GM18951 (cell line): ENCODE data around the gene RGS3.

Experiments used
- POLR2A ChIP-seq: IDR thresholded peaks from 4 replicates; pipeline ENCODE4 v1.6.1; 2011; ENCODE audit warnings: mild to moderate bottlenecking; ENCODE audit not compliant: insufficient read length, insufficient read depth; ENCODE audit errors: extremely low read depth
- in situ Hi-C: fragments of 300-500 bp; cut with MboI; formaldehyde crosslinking; loops from one replicate; pipeline ENCODE4 v1.12.0; 2022; ENCODE audit warnings: low sequenced_read_pairs, mixed read lengths, inconsistent platforms; ENCODE audit not compliant: unreplicated experiment

The RGS3 gene

DNA sequence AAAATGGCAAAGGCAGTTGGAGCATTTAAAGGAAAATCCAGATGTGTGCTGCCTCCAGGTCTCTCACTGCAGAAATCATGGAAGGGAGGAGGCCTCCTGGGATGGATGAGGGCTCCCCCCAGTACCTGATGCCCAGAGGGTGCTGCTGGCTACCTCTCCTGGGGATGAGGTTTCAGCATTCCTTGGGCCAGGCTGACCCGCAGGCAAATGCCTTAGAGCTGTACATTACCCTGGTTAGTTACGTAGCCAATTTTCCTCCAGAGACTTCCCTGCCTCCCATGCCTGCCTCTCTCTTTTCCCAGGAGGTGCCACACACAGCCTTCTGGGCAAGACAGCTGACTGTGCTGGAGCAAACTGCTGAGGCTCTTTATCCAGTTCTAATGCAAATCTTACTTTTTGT is 65.3 kb downstream of the RGS3 start:
- in situ Hi-C loops = no loop called here

DNA sequence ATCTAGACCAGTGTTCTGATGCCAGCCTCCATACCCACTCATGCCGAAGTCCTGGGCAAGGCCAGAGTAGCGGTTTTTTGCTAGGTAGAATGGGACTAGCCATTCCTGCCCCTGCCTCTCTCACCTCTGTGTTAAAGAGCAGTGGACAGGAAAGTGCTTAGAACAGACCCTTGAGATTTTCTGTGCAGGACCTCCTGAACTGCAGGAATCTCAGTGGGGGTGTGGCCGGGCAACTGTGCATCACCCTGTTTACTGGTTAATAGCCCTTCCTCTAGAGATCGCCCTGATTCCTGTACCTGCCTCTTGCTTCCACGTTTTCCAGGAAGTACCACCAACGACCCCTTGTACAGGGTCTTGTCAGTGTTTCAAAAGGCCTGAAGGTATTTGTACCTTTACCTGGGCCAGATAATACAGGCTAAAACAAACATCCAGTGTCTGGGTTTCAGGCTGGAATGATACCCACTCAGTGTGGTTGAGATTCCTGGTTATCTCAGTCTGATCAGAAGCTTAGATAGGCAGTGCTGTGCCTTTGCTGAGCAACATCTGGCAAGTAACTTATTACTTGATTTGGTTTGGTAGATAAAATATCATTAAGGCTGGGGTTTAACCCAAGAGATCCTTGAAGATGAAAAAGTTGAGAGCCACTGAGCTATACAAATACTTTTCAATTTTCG is 65.9 kb downstream of the RGS3 start:
- in situ Hi-C loops = no loop called here
- no peak for TF ChIP-seq POLR2A

More for the DNA sequence above, 65.3 kb downstream of the RGS3 start:
- TF ChIP-seq POLR2A = no peak

DNA sequence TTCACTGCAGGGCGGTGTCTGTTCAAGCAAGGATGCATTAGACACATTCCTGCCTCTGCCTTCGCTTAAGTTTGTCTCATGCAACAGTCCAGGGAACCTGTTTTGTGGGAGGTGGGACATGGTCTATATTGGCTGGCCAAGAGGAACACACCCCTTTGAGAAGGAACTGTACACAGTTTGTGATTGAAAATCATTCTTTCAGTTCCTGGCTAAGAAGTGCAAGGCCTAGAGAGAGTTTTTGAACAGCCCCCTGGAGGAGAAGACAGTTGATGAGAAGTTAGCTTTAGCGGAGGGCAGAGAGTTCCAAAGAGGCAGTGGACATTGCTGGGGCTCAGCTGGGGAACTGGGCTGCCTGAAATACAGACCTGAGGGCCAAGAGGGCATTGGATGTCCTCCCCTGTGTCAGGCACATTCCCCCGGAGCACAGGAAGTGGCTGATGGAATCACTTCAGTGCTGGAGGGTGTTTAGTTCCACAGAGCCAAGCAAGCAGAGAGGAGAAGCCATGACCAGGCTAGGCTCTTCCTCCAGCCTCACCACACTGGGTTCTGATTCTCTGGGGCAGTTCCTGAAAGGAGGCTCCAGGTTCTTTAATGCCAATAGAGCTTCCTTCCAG is 66.6 kb downstream of the RGS3 start:
- no peak for TF ChIP-seq POLR2A
- in situ Hi-C loops = no loop called here

DNA sequence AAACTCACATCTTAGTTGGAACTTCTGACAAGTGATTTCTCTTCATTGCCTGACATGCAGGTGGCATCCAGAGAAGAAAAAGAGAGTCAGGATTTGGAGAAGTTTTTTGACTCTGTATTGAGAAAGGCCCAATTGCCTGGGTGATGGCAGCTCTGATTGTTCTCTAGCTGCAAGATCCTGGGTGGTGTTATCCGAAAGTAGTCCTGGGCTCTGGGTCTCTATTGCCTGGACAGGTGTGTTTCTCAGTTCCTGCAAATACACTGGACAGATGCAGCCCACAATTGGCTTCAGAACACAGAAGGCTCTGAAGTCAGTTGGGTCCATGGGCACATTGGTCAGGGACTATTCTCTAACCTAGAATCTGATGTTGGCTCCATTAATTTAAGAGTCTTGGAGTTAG is 67.4 kb downstream of the RGS3 start:
- in situ Hi-C loops = no loop called here
- no peak for TF ChIP-seq POLR2A

DNA sequence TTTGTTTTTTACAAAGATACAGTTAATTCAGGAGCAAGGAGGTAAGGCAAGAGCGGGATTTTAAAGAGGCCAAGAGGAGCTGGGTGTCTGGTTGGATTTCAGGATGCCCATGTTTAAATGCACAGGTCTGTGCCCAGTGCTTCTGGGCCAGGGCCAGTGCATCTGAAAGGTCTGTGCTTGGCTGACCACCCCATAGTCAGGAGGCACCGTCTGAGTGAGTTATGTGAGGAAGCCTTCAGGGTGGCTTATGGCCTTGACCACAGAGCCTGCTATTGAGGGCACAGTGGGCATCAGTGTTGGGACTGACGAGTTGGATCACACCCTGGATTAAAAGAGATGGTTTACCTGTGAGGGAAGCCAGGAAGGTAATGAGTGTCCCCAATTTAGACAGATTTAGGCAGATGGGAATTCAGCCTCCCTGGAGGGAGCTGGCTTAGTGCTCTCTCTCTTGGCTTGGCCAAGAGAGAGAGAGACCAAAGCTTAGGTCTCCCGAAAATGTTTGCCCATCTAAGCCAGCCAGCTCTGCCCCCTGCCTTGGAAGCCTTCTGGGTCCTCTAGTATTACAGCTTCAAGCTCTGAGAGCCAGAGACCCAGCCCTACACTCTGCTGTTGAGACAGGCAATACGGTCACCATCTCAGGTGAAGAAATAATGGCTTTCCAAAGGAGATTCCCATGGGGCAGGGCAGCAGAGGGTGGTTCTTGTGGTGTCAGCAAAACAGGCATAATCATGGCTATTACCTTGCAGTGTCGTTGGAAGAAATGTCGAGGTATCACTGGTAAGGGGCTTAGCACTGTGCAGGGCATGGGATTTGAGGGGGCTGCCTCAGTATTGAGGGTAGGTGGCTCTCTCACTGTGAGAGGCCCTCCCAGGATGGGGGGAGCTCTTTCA is 68.6 kb downstream of the RGS3 start:
- TF ChIP-seq POLR2A = no peak
- in situ Hi-C loops = no loop called here

DNA sequence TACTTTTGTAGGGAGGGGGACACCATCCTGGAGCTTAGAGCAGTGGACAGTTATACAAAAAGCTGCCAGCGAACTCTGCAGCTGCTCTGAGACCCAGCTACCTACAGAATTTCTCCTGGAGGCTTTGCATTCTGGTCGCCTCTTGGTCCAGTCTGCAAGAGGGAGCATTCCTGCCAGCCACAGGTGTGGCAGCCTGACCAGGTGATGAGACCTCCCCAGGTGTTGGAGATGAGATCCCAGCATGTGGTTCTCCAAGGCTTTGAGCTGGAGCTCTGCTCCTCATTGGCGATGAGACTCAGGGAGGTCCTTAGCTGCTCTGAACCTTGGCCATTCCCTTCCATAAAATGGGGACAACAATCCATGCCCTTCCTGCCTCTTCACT is 69.3 kb downstream of the RGS3 start:
- in situ Hi-C loops = no loop called here
- no peak for TF ChIP-seq POLR2A

DNA sequence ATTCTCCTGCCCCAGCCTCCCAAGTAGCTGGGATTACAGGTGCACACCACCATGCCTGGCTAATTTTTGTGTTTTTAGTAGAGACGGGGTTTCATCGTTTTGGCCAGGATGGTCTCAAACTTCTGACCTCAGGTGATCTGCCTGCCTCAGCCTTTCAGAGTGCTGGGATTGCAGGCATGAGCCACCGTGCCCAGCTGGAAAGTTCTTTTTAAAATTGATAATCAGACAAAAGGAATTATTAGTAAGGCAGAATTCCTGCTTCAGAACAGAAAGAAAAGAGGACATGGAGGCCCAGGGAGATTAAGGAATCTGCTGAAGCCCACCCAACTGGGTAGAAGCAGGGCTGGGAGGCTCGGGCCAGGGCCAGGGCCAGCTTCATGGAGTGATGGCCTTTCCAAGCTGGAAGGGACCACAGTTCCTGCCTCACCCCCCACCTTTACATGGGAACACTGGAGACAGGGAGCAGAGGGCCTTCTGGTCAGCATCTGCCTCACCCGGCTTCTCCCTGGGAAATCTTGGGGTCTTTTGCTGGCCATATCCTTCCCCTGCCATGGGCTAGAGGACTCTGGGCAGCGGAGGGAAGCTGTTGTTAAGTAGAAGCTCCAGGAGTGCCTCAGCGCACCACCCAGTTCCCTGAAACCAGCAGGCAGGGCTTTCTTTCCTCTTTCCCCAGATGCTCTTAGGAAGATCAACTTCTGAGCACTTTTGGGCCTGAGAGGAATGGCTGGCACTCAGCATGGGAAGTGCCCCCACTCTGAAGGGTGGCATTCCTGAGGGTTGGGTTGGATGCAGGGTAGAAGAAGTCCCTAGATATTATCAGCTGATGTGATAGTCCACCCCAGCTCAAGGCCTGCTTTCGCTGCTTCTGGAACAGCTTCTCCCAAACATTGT is 70.1 kb downstream of the RGS3 start:
- TF ChIP-seq POLR2A = no peak
- in situ Hi-C loops = no loop called here

DNA sequence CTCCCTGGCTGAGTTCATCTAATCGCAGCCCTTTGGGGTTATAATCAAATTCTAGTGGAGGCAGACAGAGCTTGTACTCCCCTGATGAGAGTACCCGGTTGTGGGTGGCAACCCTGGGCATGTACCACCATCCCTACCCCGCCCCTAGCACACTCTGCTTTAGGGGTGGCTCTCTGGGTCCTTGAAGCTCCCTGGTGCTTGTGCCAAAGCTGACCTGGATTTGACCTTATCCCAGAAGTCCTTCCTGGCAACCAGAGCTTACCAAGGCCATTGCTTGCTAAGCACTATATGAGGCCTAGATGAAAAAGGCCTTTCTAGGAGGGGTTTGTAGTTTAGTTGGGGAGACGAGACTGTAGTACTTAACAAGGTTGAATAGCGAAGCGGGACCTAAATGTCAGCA is 72.2 kb downstream of the RGS3 start:
- TF ChIP-seq POLR2A = no peak
- in situ Hi-C loops = no loop called here

DNA sequence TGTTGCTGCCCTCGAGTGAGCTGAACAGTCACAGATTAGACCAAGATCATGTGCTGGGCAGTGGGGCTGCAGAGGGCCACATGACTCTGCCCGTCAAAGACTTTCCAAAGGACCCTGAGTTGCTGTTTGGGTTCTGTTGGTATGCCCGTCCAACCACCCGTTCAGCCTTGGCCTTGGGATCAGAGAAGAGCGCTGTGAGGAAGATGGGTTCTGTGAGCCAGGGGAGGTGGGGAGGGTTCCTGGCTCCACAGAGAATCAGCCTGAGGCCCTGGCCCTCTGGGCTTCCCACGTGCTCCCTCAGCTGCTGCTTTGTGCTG is 72.6 kb downstream of the RGS3 start:
- in situ Hi-C loops = no loop called here
- TF ChIP-seq POLR2A = no peak

DNA sequence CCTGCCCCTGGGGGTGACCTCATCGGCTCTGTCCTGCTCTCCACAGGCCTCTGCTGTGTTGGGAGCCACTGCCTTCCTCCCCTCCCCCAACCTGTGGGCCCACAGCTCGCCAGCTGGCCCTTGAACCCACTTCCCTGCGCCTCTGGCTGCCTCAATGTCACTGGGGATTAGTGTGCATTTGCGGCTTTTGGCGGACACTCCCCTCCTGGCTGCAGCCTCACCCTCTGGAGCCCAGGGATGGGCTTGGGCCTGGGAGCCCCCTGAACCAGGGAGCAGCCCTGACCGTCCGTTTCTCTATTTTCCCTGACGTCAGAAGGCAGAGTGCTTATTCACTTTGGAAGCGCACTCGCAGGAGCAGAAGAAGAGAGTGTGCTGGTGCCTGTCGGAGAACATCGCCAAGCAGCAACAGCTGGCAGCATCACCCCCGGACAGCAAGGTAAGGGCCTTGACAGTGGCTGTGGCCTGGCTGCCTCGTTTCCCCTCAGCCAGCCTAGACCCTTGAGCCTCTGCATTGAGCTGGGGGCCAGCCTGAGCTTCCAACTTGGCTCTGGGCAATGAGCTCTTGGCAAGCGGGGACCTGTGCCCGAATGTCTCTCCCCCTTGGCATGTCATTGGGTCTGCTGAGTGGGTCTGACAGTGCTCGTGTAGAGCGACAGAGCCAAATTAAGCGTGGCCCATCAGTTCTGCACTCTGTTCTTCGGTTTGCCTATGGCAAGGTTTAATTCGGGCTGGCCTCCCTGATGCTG is 73.1 kb downstream of the RGS3 start:
- no peak for TF ChIP-seq POLR2A
- in situ Hi-C loops = no loop called here

DNA sequence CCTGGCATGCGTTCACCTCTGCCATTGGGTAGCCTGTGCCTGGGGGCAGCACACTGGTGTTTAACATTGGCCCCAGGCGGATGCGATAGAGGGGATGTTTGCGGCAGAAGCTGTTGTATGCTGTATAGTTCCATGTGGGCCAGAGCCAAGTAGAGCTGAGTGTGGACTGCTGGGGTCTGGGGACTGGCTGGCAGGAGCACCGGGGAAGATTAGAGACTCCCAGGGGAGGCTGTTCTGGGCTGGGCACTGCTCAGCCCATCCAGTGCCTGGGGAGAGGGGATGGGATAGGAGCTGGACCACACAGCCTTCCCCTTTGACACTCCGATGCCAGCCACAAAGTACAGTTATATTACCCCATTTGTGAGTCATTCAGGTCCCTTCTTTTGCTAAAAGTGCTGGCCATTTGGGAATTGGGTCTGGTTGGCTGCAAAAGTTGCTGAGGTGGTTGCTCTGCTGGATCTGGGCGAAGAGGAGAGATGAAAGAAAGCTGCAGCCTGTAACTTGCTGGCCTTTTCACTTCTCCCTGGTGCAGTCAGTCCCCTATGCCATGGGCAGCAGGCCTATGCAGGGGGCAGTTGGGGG is 73.8 kb downstream of the RGS3 start:
- in situ Hi-C loops = no loop called here
- TF ChIP-seq POLR2A = no peak

DNA sequence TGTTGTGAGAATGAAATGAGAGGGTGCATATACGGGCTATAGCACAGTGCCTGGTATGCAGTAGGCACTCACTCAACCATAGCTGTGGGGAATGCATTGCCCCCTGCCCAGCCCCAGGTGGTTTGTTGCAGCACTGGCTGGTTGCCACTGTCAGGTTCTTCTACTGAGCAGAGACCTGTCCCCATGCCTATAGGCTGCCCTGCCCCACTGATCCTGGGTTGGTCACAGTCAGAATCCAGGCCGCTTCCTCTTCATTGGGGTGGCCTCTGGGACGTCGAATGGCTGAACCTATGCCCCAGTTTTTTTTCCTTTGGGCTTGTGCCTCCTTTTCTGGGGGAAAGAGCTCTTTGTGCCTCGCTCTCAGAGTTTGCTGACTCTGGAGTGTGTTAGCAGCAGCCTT is 74.6 kb downstream of the RGS3 start:
- TF ChIP-seq POLR2A = no peak
- in situ Hi-C loops = no loop called here
